Keratinocyte (primary cell): ENCODE measurements around the gene PCDHGB5. TPM values are rescaled to one million over a fixed set of nuclear protein-coding genes. Genes with fewer than 3 reads are reported as not detected.

Experiments
- DNase-seq: peaks from one replicate; pipeline ENCODE4 v3.0.0-alpha.2; 2011; ENCODE audit warnings: low read depth, missing footprints, low spot score
- FAIRE-seq: peaks from 2 replicates; lab custom pipeline; 2011; peaks lifted over from hg19 to GRCh38; lab: Jason Lieb, UNC
- H2AFZ ChIP-seq: 2 replicates; pipeline ENCODE4 v1.6.0; 2012; ENCODE audit warnings: low read length, control low read depth, inconsistent platforms; ENCODE audit not compliant: control insufficient read depth
- H3K27ac ChIP-seq: 2 replicates; pipeline ENCODE4 v1.5.1; 2011; ENCODE audit warnings: low read length; ENCODE audit not compliant: control insufficient read depth, insufficient read depth
- H3K27me3 ChIP-seq: 3 replicates; pipeline ENCODE4 v1.6.0; 2011; ENCODE audit warnings: low read length; ENCODE audit not compliant: control insufficient read depth, insufficient read depth; ENCODE audit errors: extremely low read depth
- H3K36me3 ChIP-seq, 2 experiments: 2 replicates in 1 of 2; 3 replicates in 1 of 2; pipeline ENCODE4 v1.5.1; 2011; ENCODE audit warnings: low read length in 2 of 2, mild to moderate bottlenecking in 1 of 2; ENCODE audit not compliant: control insufficient read depth in 2 of 2, insufficient read depth in 2 of 2; ENCODE audit errors: extremely low read depth in 1 of 2
- H3K4me1 ChIP-seq: 3 replicates; pipeline ENCODE4 v1.5.1; 2011; ENCODE audit warnings: low read length; ENCODE audit not compliant: control insufficient read depth, insufficient read depth; ENCODE audit errors: extremely low read depth
- H3K4me2 ChIP-seq: 3 replicates; pipeline ENCODE4 v1.6.0; 2011; ENCODE audit warnings: low read depth, low read length; ENCODE audit not compliant: control insufficient read depth, insufficient read depth; ENCODE audit errors: extremely low read depth
- H3K4me3 ChIP-seq, 3 experiments: fragments of 200-600 bp in 1 of 3; sonication (generic) in 1 of 3; 2 replicates in 2 of 3; 3 replicates in 1 of 3; pipeline ENCODE4 v1.5.1; 2011 to 2016; ENCODE audit warnings: low read length in 3 of 3, mild to moderate bottlenecking in 3 of 3, control low read depth in 2 of 3, inconsistent platforms in 1 of 3, low read depth in 1 of 3, mixed read lengths in 1 of 3, mixed run types in 1 of 3, moderate library complexity in 1 of 3; ENCODE audit not compliant: control insufficient read depth in 2 of 3, insufficient read depth in 2 of 3; ENCODE audit errors: extremely low read depth in 1 of 3
- H3K79me2 ChIP-seq: 2 replicates; pipeline ENCODE4 v1.6.0; 2012; ENCODE audit warnings: low read length; ENCODE audit not compliant: control insufficient read depth, insufficient read depth
- H3K9ac ChIP-seq: 3 replicates; pipeline ENCODE4 v1.6.0; 2011; ENCODE audit warnings: low read length; ENCODE audit not compliant: control insufficient read depth, insufficient read depth; ENCODE audit errors: extremely low read depth
- H3K9me1 ChIP-seq: 3 replicates; pipeline ENCODE4 v1.6.0; 2011; ENCODE audit warnings: low read length; ENCODE audit not compliant: control insufficient read depth, insufficient read depth; ENCODE audit errors: extremely low read depth
- H3K9me3 ChIP-seq: 2 replicates; pipeline ENCODE4 v1.5.1; 2012; ENCODE audit warnings: low read depth, low read length; ENCODE audit not compliant: control insufficient read depth
- H4K20me1 ChIP-seq: 3 replicates; pipeline ENCODE4 v1.6.0; 2011; ENCODE audit warnings: low read length; ENCODE audit not compliant: control insufficient read depth, insufficient read depth; ENCODE audit errors: extremely low read depth
- CTCF ChIP-seq, 3 experiments: IDR thresholded peaks in 1 of 3; conservative IDR thresholded peaks in 1 of 3; optimal IDR thresholded peaks in 1 of 3; 2 replicates in 2 of 3; 3 replicates in 1 of 3; pipeline versions ENCODE3 to v1.5.1; 2011; ENCODE audit warnings: low read length in 3 of 3, mild to moderate bottlenecking in 3 of 3, moderate library complexity in 2 of 3, control low read depth in 1 of 3, inconsistent platforms in 1 of 3; ENCODE audit not compliant: insufficient read depth in 2 of 3; ENCODE audit errors: extremely low read depth in 1 of 3
- EZH2 ChIP-seq: IDR thresholded peaks from one replicate; pipeline ENCODE4 v1.6.1; 2012; ENCODE audit warnings: inconsistent platforms, mild to moderate bottlenecking, low read length, moderate library complexity
- dilution Hi-C: fragments of 300-500 bp; cut with MboI; formaldehyde crosslinking; loops from one replicate; pipeline ENCODE4 v1.7.0; 2020; ENCODE audit warnings: low sequenced_read_pairs; ENCODE audit not compliant: extremely low pct_ligation_motif_present
- polyA plus RNA-seq, 5 experiments: library from polyadenylated mRNA; depleted of rRNA in 3 of 5; stranded (reverse) in 3 of 5; stranded (forward) in 1 of 5; unstranded in 1 of 5; fragments of >200 nt; gene quantifications; 1 replicate in 1 of 5; 2 replicates in 3 of 5; 3 replicates in 1 of 5; pipeline versions ENCODE4 v1.2.1 to v1.2.3, GENCODE V29; 2011 to 2012; ENCODE audit warnings: missing spikeins in 2 of 5, low read depth in 1 of 5, low replicate concordance in 1 of 5

Gene PCDHGB5
- polyA plus RNA-seq, 1 donor (not counting 4 experiments of a cell fraction or from before 2014, with no cell fraction given), result 1.8 TPM

- DNase-seq (no peak), FAIRE-seq (no peak)
- H3K4me1 ChIP-seq, result no peaks in the 10 kb centered on the region
- peaks cover 3% of the 10 kb centered on the region for H3K9me3 ChIP-seq
- H3K4me2 ChIP-seq, result no peak overlapping the region
- no peak overlapping the region for H3K4me3 ChIP-seq
- TF ChIP-seq EZH2 (no peak), CTCF (optimal IDR thresholded peaks at IDR 0.05 in 1 of 3, IDR thresholded peaks at IDR 0.05 in 1 of 3, conservative IDR thresholded peaks at IDR 0.05 in 1 of 3; ENCODE audit: extremely low read depth in 1 of 3, insufficient read depth in 2 of 3, low read length in 3 of 3) (no peak)
- H3K9ac ChIP-seq, result no peak overlapping the region
- H3K36me3 ChIP-seq, result no peaks in the 10 kb centered on the region
- dilution Hi-C loops, result no loop called here
- no peaks in the 10 kb centered on the region for H3K9me1 ChIP-seq
- H4K20me1 ChIP-seq, result no peaks in the 10 kb centered on the region
- H3K27me3 ChIP-seq, result no peaks in the 10 kb centered on the region
- no peak overlapping the region for H3K27ac ChIP-seq
- no peak overlapping the region for H2AFZ ChIP-seq
- H3K79me2 ChIP-seq, result no peaks in the 10 kb centered on the region
Measured at GRCh38 chr5:141351591-141351990, 46.2 kb upstream of the PCDHGB5 start.

DNA sequence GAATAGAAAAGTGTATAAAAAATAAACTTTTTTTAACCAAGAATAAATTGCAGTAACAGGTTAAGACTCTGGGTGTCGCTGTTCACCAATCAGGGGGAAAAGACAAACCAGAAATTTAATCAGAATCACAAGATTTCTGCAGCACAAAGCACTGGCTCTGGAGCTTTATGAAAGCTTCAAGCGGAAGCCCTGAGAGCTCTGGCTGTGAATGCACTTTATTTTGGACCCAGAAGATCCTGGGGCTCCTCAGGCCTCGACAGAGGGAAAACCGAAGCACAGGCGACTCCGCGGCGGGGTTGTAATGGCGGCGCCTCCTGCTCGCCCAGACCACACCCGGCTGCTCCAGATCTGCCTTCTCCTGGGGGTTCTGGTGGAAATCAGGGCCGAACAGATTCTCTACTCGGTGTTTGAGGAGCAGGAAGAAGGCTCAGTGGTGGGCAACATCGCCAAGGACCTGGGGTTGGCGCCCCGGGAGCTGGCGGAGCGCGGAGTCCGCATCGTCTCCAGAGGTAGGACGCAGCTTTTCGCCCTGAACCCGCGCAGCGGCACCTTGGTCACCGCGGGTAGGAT, 42.8 kb upstream of the PCDHGB5 start, which contains the start of gene PCDHGA4:
PCDHGA4 (plus strand) TSS at position 122 of the 570 bp plus-strand sequence; CDS start at position 209, 87 bp downstream.
- dilution Hi-C loops, result no loop called here
- peaks cover 9% of the 10 kb centered on the region for H3K9me3 ChIP-seq
- TF ChIP-seq CTCF (optimal IDR thresholded peaks at IDR 0.05 in 1 of 3, IDR thresholded peaks at IDR 0.05 in 1 of 3, conservative IDR thresholded peaks at IDR 0.05 in 1 of 3; ENCODE audit: extremely low read depth in 1 of 3, insufficient read depth in 2 of 3, low read length in 3 of 3) (peak in 2 of 3 experiments; percentile 15 to 34), EZH2 (no peak)
- no peak for DNase-seq
- peaks cover 8% of the 10 kb centered on the region for H3K27me3 ChIP-seq
- no peaks in the 10 kb centered on the region for H3K36me3 ChIP-seq
- no peaks in the 10 kb centered on the region for H3K9me1 ChIP-seq
- H3K79me2 ChIP-seq, result no peaks in the 10 kb centered on the region
- no peak for FAIRE-seq
- H3K4me3 ChIP-seq, result peak within 1 kb of the TSS in 1 of 3 experiments; percentile 26
- H2AFZ ChIP-seq, result no peak within 1 kb of the TSS
- H3K4me2 ChIP-seq, result no peak within 1 kb of the TSS
- H3K4me1 ChIP-seq, result no peaks in the 10 kb centered on the region
- no peak within 1 kb of the TSS for H3K27ac ChIP-seq
- H3K9ac ChIP-seq, result no peak within 1 kb of the TSS
- H4K20me1 ChIP-seq, result no peaks in the 10 kb centered on the region
